Measurements from ENCODE around the gene GRK2. TPM values are rescaled to one million over a fixed set of nuclear protein-coding genes. Genes with fewer than 3 reads are reported as not detected.

Gene GRK2
- total RNA-seq, 1 donor from 2014 or later: 53.1 TPM

DNA sequence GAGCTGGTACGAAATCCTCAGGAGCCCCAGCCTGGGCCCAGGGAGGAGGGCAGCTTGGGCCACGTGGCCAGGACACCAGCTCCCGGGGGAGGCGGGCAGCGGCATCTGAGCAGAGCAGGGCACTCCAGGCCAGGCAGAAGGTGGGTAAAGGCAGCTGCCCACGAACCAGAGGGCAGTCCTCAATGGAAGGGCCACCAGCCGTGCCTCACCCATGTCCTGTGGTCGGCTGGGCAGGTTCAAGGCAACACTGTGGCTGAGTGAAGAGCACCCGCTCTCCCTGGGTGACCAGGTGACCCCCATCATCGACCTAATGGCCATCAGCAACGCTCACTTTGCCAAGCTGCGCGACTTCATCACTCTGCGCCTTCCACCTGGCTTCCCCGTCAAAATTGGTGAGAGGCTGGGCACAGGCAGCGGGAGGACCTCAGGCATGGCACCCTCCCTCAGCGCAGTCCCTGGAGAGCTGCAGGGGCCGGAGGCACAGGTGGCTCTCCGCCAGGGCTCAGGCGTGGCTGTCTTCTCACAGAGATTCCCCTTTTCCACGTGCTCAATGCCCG lies 34.6 kb downstream of the GRK2 start:
- no peaks in the 10 kb centered on the region for H3K9me3 Mint-ChIP-seq
- H3K4me3 Mint-ChIP-seq: no peak overlapping the region
- no peaks in the 10 kb centered on the region for H3K27me3 Mint-ChIP-seq
- H3K4me1 Mint-ChIP-seq (ENCODE audit: unreplicated experiment): peaks cover 10% of the 10 kb centered on the region
- TF ChIP-seq, protein P1, sequence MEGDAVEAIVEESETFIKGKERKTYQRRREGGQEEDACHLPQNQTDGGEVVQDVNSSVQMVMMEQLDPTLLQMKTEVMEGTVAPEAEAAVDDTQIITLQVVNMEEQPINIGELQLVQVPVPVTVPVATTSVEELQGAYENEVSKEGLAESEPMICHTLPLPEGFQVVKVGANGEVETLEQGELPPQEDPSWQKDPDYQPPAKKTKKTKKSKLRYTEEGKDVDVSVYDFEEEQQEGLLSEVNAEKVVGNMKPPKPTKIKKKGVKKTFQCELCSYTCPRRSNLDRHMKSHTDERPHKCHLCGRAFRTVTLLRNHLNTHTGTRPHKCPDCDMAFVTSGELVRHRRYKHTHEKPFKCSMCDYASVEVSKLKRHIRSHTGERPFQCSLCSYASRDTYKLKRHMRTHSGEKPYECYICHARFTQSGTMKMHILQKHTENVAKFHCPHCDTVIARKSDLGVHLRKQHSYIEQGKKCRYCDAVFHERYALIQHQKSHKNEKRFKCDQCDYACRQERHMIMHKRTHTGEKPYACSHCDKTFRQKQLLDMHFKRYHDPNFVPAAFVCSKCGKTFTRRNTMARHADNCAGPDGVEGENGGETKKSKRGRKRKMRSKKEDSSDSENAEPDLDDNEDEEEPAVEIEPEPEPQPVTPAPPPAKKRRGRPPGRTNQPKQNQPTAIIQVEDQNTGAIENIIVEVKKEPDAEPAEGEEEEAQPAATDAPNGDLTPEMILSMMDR (conservative IDR thresholded peaks at IDR 0.05): no peak
- DNase-seq (ENCODE audit: extremely low spot score, unreplicated experiment): no peak
- no peak overlapping the region for H3K27ac Mint-ChIP-seq
- peaks cover 20% of the 10 kb centered on the region for H3K36me3 Mint-ChIP-seq

DNA sequence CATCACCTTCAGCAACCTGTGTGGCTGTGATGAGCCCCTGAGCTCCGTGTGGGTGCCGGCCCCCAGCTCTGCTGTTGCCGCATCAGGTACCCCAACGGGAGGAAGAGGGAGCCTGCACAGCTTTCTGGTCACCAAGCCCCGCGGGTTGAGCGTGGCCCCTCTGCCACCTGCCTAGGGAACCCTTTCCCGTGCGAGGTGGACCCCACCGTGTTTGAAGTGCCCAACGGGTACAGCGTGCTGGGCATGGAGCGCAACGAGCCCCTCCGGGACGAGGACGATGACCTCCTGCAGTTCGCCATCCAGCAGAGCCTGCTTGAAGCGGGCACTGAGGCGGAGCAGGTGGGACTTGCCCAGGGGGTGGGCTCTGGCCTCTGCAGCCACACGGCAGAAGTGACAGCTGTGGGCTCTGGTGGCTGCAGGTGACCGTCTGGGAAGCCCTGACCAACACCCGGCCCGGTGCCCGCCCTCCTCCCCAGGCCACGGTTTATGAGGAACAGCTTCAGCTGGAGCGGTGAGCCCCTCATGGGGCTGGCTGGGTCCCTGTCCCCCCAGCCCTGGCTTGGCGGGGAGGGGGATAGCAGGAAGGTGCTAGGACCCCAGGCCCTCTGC lies 35.1 kb downstream of the GRK2 start:
- H3K9me3 Mint-ChIP-seq: no peaks in the 10 kb centered on the region
- no peak overlapping the region for H3K27ac Mint-ChIP-seq
- peaks cover 15% of the 10 kb centered on the region for H3K36me3 Mint-ChIP-seq
- peaks cover 10% of the 10 kb centered on the region for H3K4me1 Mint-ChIP-seq (ENCODE audit: unreplicated experiment)
- DNase-seq (ENCODE audit: extremely low spot score, unreplicated experiment): no peak
- no peak overlapping the region for H3K4me3 Mint-ChIP-seq
- TF ChIP-seq, protein P1 (conservative IDR thresholded peaks at IDR 0.05): no peak
- no peaks in the 10 kb centered on the region for H3K27me3 Mint-ChIP-seq

DNA sequence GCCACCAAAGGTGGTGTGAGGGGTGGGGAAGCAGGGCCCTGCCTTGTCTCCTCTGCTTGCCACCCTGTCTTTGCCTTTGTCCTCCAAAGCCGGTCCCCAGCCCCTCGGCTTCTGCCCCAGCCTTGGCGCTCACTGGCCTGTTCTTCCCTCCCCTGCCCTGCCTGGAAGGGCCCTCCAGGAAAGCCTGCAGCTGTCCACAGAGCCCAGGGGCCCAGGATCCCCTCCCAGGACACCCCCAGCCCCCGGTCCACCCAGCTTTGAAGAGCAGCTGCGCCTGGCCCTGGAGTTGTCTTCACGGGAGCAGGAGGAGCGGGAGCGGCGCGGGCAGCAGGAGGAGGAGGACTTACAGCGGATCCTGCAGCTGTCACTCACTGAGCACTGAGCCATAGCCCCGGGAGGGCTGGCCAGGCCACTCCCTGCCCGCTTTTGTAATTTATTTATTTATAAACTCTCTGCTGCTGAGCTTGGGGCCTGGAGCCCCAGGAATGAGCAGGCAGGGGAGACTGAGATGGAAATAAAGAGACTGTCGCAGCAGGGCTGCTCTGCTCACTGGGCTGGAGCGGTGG lies 35.8 kb downstream of the GRK2 start:
- Mint-ChIP-seq H3K4me1 (ENCODE audit: unreplicated experiment) (peaks cover 10% of the 10 kb centered on the region), H3K27ac (peak overlapping the region; percentile 89), H3K9me3 (no peaks in the 10 kb centered on the region), H3K27me3 (no peaks in the 10 kb centered on the region), H3K36me3 (peaks cover 8% of the 10 kb centered on the region), H3K4me3 (peak overlapping the region; percentile 85)
- DNase-seq (ENCODE audit: extremely low spot score, unreplicated experiment): no peak
- TF ChIP-seq, protein P1 (conservative IDR thresholded peaks at IDR 0.05): no peak

DNA sequence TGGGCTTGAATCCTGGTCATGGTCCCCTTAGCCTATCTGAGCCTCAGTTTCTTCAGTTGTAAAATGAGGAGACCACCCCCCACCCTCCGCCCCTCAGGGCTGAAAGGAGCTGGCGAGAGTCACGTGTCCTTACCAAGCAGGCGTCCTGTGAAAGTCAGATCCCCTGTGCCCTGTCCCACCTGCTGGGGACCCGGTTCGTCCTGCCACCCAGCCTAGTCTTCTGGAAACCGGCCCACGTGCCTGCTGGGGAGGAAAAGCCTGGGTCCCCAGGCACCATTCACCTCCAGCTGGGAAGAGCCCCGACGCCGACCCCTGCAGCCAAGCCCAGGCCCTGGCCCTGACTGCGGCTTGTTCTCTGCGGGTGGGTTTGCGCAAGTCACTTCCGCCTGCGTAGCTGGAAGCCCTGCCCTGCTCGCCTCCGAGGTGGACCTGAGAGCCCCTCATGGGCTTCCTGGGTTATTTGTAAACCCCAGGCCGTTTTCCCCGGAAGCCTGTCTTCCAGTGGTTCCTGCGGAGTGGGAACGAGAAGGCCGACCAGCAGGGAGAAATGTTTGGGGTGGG lies 36.4 kb downstream of the GRK2 start:
- Mint-ChIP-seq H3K27me3 (no peaks in the 10 kb centered on the region), H3K9me3 (no peaks in the 10 kb centered on the region), H3K4me1 (ENCODE audit: unreplicated experiment) (peaks cover 10% of the 10 kb centered on the region), H3K4me3 (peak overlapping the region; percentile 85), H3K36me3 (peaks cover 7% of the 10 kb centered on the region), H3K27ac (peak overlapping the region; percentile 89)
- TF ChIP-seq, protein P1 (conservative IDR thresholded peaks at IDR 0.05): no peak
- no peak for DNase-seq (ENCODE audit: extremely low spot score, unreplicated experiment)

DNA sequence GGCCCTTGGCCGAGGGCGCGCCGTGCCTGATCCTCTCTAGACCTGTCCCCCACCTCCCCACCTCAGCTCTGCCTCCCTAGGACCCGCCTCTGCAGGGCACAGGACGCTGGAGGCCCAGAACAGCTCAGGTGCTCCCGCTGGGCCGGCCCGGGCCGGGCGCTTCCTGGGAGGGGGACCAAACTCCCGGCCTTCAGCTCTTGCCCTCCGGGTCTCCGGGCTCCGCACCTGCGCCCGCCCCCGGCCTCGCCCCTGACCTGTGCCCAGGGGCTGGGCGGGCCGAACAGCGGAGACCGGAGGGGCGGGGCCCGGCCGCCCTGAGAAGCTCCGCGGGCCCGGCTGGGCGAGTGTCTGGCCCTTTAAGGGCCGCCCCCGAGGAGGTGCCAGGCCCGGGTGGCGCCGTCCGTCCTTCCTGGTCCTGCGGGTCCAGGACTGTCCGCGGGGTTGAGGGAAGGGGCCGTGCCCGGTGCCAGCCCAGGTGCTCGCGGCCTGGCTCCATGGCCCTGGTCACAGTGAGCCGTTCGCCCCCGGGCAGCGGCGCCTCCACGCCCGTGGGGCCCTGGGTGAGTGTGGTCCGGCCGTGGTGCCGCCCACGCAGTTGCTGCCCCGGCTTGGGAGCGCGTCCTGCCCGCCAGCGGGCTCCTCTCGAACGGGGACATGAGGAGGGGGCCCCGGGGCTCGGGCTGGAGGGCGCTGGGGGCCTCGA lies 37.0 kb downstream of the GRK2 start, which contains the start of gene SSH3:
Gene SSH3, plus strand, starts transcription at position 399 of the 703 bp plus-strand sequence. Its CDS starts 96 bp downstream, at position 495.
- Mint-ChIP-seq H3K36me3 (peaks cover 5% of the 10 kb centered on the region), H3K4me1 (ENCODE audit: unreplicated experiment) (peaks cover 10% of the 10 kb centered on the region), H3K27ac (peak within 1 kb of the TSS; percentile 89), H3K4me3 (peak within 1 kb of the TSS; percentile 85), H3K27me3 (no peaks in the 10 kb centered on the region), H3K9me3 (no peaks in the 10 kb centered on the region)
- no peak for DNase-seq (ENCODE audit: extremely low spot score, unreplicated experiment)
- TF ChIP-seq, protein P1 (conservative IDR thresholded peaks at IDR 0.05): no peak
